RCC 7860 (cell line): Measurements from ENCODE around the gene OGG1.

Experiments
- DNase-seq: peaks from one replicate; pipeline ENCODE4 v3.0.0-alpha.2; 2015; ENCODE audit warnings: low spot score
- FAIRE-seq: peaks from 2 replicates; lab custom pipeline; 2012; peaks lifted over from hg19 to GRCh38; lab: Jason Lieb, UNC

Gene OGG1

GRCh38 chr3:9727041-9727595, 22.6 kb upstream of the OGG1 start:
- DNase-seq (no peak), FAIRE-seq (no peak)

GRCh38 chr3:9727743-9728142, 22.0 kb upstream of the OGG1 start:
- DNase-seq = no peak
- no peak for FAIRE-seq

GRCh38 chr3:9729419-9729818, 20.3 kb upstream of the OGG1 start:
- DNase-seq (no peak), FAIRE-seq (no peak)

GRCh38 chr3:9730657-9731205, 19.0 kb upstream of the OGG1 start:
- no peak for DNase-seq
- no peak for FAIRE-seq

GRCh38 chr3:9731206-9732079, 18.3 kb upstream of the OGG1 start, which contains the start of gene BRPF1:
Gene BRPF1 (plus strand): TSS chr3:9731735. CDS start chr3:9734141, 2,406 bp downstream.
- no peak for FAIRE-seq
- DNase-seq = peak; percentile 92

- FAIRE-seq = no peak
- DNase-seq = no peak
Measured at GRCh38 chr3:9732080-9732739, 17.5 kb upstream of the OGG1 start.

GRCh38 chr3:9732740-9733115, 17.0 kb upstream of the OGG1 start:
- no peak for DNase-seq
- FAIRE-seq = no peak

GRCh38 chr3:9736831-9737230, 12.9 kb upstream of the OGG1 start:
- DNase-seq (no peak), FAIRE-seq (no peak)

GRCh38 chr3:9739181-9739580, 10.6 kb upstream of the OGG1 start:
- FAIRE-seq = no peak
- DNase-seq = no peak

GRCh38 chr3:9742560-9742959, 7.2 kb upstream of the OGG1 start:
- DNase-seq = no peak
- no peak for FAIRE-seq

- FAIRE-seq = no peak
- no peak for DNase-seq
Measured at GRCh38 chr3:9743548-9743947, 6.2 kb upstream of the OGG1 start.

GRCh38 chr3:9744162-9744561, 5.6 kb upstream of the OGG1 start:
- no peak for FAIRE-seq

GRCh38 chr3:9745521-9745920, 4.2 kb upstream of the OGG1 start:
- DNase-seq (no peak), FAIRE-seq (no peak)

More at GRCh38 chr3:9744162-9744561, 5.6 kb upstream of the OGG1 start:
- DNase-seq = no peak

GRCh38 chr3:9746330-9746729, 3.4 kb upstream of the OGG1 start:
- peak; percentile 52 for DNase-seq
- no peak for FAIRE-seq

GRCh38 chr3:9747267-9747666, 2.5 kb upstream of the OGG1 start:
- no peak for FAIRE-seq
- DNase-seq = peak; percentile 47

GRCh38 chr3:9748031-9748430, 1.7 kb upstream of the OGG1 start:
- DNase-seq (no peak), FAIRE-seq (no peak)

- FAIRE-seq (no peak), DNase-seq (no peak)
Measured at GRCh38 chr3:9749296-9749644, 482 bp upstream of the OGG1 start.

GRCh38 chr3:9750556-9751411, 1.0 kb downstream of the OGG1 start:
- FAIRE-seq (no peak), DNase-seq (peak; percentile 18)

- FAIRE-seq = no peak
- no peak for DNase-seq
Measured at GRCh38 chr3:9754678-9755077, 4.9 kb downstream of the OGG1 start.

- DNase-seq = no peak
- FAIRE-seq = no peak
Measured at GRCh38 chr3:9757427-9757826, 7.7 kb downstream of the OGG1 start.
